Left lung (tissue), 10 donors: Measurements from ENCODE around the gene CDK8. TPM values are rescaled to one million over a fixed set of nuclear protein-coding genes. Genes with fewer than 3 reads are reported as not detected.

ENCODE experiments used
- ATAC-seq: fragments of 200-7000 bp; cut with Tn5 transposase; one replicate; pipeline ENCODE4 v1.9.1; 2020; ENCODE audit warnings: moderate library complexity
- DNase-seq, 4 donors: peaks; one replicate each; pipeline ENCODE4 v3.0.0-alpha.2; 2013 to 2020
- H3K27ac ChIP-seq, 2 donors: fragments of 200-600 bp; sonication (generic) in 1 of 2; one replicate each; pipeline versions ENCODE4 v1.5.0 to v1.8.0; 2020 to 2021
- H3K27me3 ChIP-seq, 2 donors: fragments of 200-600 bp; sonication (generic) in 1 of 2; one replicate each; pipeline versions ENCODE4 v1.5.0 to v1.8.0; 2020 to 2021
- H3K36me3 ChIP-seq, 2 donors: fragments of 200-600 bp; sonication (generic) in 1 of 2; one replicate each; pipeline versions ENCODE4 v1.5.0 to v1.8.0; 2020 to 2021
- H3K4me1 ChIP-seq, 2 donors: fragments of 200-600 bp; one replicate each; pipeline ENCODE4 v1.8.0; 2021
- H3K4me3 ChIP-seq, 2 donors: fragments of 200-600 bp; sonication (generic) in 1 of 2; one replicate each; pipeline versions ENCODE4 v1.5.0 to v1.8.0; 2020 to 2021; ENCODE audit warnings: mild to moderate bottlenecking in 1 of 2
- H3K9me3 ChIP-seq, 2 donors: fragments of 200-600 bp; sonication (generic) in 1 of 2; one replicate each; pipeline versions ENCODE4 v1.5.0 to v1.8.0; 2020 to 2021
- intact Hi-C, 2 donors: fragments of 100-400 bp; cut with DNase I; formaldehyde crosslinking; loops; one replicate each; pipeline versions ENCODE4 v1.11.2 to v1.14.2; 2022
- polyA plus RNA-seq, 6 donors: library from polyadenylated mRNA; unstranded; fragments of 120-200 nt; gene quantifications; one replicate each; pipeline ENCODE4 v1.2.1, GENCODE V29; 2013; ENCODE audit not compliant: insufficient read length in 6 of 6
- total RNA-seq, 2 donors: library from RNA; stranded (reverse); fragmentation: NEBNext Ultra II Directional; extraction: Animal tissue kit (Norgen Biotek cat#: 25700); gene quantifications; one replicate each; pipeline ENCODE4 v1.2.1, GENCODE V29; 2021
- TF ChIP-seq, protein P1 (sequence below), 2 donors: fragments of 200-600 bp; sonication (generic) in 1 of 2; IDR thresholded peaks; one replicate each; pipeline versions ENCODE4 v1.5.0 to v1.8.0; 2021; ENCODE audit warnings: antibody characterized with exemption in 2 of 2
- donor health status: DM: no; HTN: yes; CAD: no.
- donor health status: DM: no; HTN: no; CAD: no.

Gene CDK8
- total and polyA plus RNA-seq, 8 donors = 10.1 to 21.7 (median 18.9) TPM

DNA sequence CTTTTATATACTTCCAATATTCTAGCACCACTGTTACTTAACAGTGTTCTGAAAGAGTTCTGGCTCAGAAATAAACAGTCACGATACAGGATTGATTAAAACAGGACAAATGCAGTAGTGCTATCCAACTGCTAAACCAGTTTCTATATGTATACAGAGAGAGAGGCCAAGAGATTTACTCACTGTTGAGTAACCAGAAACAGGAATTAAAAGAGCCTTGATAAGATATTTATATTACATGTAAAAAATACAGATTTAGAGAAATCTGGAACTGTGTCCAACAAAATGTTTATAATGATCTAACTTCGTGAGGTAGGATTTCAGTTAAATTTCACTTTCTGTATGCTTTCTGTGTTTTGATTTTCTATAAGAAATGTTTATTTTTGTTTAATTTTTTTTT, 116.6 kb downstream of the CDK8 start:
- TF ChIP-seq, protein P1, sequence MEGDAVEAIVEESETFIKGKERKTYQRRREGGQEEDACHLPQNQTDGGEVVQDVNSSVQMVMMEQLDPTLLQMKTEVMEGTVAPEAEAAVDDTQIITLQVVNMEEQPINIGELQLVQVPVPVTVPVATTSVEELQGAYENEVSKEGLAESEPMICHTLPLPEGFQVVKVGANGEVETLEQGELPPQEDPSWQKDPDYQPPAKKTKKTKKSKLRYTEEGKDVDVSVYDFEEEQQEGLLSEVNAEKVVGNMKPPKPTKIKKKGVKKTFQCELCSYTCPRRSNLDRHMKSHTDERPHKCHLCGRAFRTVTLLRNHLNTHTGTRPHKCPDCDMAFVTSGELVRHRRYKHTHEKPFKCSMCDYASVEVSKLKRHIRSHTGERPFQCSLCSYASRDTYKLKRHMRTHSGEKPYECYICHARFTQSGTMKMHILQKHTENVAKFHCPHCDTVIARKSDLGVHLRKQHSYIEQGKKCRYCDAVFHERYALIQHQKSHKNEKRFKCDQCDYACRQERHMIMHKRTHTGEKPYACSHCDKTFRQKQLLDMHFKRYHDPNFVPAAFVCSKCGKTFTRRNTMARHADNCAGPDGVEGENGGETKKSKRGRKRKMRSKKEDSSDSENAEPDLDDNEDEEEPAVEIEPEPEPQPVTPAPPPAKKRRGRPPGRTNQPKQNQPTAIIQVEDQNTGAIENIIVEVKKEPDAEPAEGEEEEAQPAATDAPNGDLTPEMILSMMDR (IDR thresholded peaks at IDR 0.05) = no peak
- no peak for ATAC-seq
- H3K27me3 ChIP-seq = no peaks in the 10 kb centered on the region
- H3K4me3 ChIP-seq = no peak overlapping the region
- H3K9me3 ChIP-seq = no peaks in the 10 kb centered on the region
- H3K4me1 ChIP-seq = no peaks in the 10 kb centered on the region
- H3K36me3 ChIP-seq = no peaks in the 10 kb centered on the region
- intact Hi-C loops = no loop called here
- DNase-seq = peak in 1 of 4 donors; percentile 22
- no peak overlapping the region for H3K27ac ChIP-seq

DNA sequence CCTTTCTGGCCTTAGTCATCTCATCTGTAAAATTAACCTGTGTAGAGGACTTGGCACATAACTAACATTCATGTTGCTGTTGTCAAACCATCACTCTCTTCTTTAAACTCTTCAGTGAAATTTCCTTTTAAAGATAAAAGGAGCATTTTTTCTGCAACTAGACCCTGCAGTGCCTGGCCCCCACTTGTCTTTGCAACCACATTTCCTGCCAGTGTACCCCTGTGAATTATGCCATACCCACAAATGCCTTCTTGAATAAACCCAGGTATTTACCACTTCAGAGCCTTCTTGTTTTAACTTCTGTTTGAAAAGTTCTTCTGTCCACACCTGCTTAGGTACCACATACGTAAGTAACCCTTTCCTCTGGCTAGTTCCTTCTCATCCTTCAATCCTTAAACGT, 118.8 kb downstream of the CDK8 start:
- Histone ChIP-seq H3K36me3 (no peaks in the 10 kb centered on the region), H3K27ac (no peak overlapping the region), H3K27me3 (no peaks in the 10 kb centered on the region), H3K9me3 (no peaks in the 10 kb centered on the region), H3K4me3 (no peak overlapping the region), H3K4me1 (no peaks in the 10 kb centered on the region)
- DNase-seq = no peak
- no peak for ATAC-seq
- intact Hi-C loops = no loop called here
- TF ChIP-seq, protein P1 (IDR thresholded peaks at IDR 0.05) = no peak

DNA sequence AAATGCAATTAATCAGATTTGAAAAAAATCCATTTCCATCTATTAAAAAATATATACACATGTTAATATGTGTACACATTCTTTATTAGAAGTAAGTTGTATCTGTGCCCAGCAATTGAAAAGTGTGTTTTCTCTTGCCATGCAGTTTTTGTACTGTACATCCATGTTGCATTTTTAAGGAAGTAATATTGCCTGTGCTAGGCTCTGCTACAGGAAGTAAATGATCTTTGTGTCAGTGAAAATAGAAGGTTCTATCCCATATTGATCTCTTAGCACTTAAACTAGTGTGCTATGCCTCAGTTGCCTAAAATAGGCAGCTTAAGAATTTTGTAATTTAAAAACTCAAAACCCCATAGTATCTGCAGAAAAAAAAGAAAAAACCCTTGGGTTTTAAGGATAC, 122.5 kb downstream of the CDK8 start:
- H3K27ac ChIP-seq = no peak overlapping the region
- no peaks in the 10 kb centered on the region for H3K4me1 ChIP-seq
- DNase-seq = no peak
- no peak for ATAC-seq
- intact Hi-C loops = no loop called here
- H3K36me3 ChIP-seq = no peaks in the 10 kb centered on the region
- H3K9me3 ChIP-seq = no peaks in the 10 kb centered on the region
- TF ChIP-seq, protein P1 (IDR thresholded peaks at IDR 0.05) = no peak
- H3K27me3 ChIP-seq = no peaks in the 10 kb centered on the region
- H3K4me3 ChIP-seq = no peak overlapping the region

DNA sequence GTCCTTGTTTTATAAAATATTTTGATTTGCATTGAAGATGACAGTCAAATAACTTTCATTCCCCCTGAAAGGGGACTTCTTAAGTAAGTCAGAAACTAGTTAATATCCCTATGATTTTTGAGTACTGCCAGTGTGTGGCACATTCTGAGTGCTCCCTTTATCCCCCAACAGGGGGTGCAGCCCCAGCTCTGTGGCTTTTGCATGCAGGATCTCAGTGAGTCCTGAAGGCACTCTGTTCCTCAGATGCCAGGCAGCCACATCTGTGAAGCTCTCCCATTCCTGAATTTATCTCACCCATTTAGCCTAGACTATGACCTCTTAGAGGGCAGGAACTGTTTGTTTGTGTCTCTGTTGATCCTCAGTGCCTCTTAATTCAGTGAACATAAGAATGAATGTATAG, 123.1 kb downstream of the CDK8 start:
- Histone ChIP-seq H3K9me3 (no peaks in the 10 kb centered on the region), H3K27ac (no peak overlapping the region), H3K27me3 (no peaks in the 10 kb centered on the region), H3K4me1 (no peaks in the 10 kb centered on the region), H3K36me3 (no peaks in the 10 kb centered on the region), H3K4me3 (no peak overlapping the region)
- intact Hi-C loops = no loop called here
- TF ChIP-seq, protein P1 (IDR thresholded peaks at IDR 0.05) = no peak
- DNase-seq (peak in 1 of 4 donors; percentile 2), ATAC-seq (no peak)

DNA sequence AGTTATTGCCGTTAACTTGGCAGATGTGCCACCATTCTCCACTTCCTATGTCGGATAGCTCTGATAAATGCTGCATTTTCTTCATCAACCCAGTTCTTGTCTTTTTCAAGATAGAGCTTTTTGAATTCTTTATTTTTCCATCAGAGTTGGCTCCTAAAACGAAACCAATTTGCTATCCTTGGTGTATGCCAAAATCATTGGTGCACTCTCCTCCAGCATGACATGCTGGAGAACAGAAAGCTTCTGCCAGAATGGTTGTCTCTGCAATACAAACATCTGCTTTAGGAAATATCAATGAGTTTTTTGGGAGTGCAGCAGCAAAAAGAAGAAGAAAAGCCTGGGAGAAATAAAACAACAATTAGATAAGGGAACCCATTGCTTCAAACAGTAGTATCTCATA, 124.2 kb downstream of the CDK8 start:
- intact Hi-C loops = no loop called here
- ATAC-seq = no peak
- Histone ChIP-seq H3K27ac (no peak overlapping the region), H3K4me1 (no peaks in the 10 kb centered on the region), H3K27me3 (no peaks in the 10 kb centered on the region), H3K4me3 (no peak overlapping the region), H3K9me3 (no peaks in the 10 kb centered on the region), H3K36me3 (no peaks in the 10 kb centered on the region)
- no peak for DNase-seq
- TF ChIP-seq, protein P1 (IDR thresholded peaks at IDR 0.05) = no peak
